PC-9 (cell line): ENCODE results near the gene MPP1.

Experiments
- CTCF ChIP-seq: fragments of 200-600 bp; sonication (generic); conservative IDR thresholded peaks from 2 replicates; pipeline ENCODE4 v1.6.1; 2017; ENCODE audit warnings: mixed run types, antibody characterized with exemption, mild to moderate bottlenecking, moderate library complexity
- EZH2 ChIP-seq: fragments of 200-600 bp; sonication (generic); IDR thresholded peaks from 2 replicates; pipeline ENCODE4 v1.8.0; 2017; ENCODE audit warnings: antibody characterized with exemption, low read depth

DNA sequence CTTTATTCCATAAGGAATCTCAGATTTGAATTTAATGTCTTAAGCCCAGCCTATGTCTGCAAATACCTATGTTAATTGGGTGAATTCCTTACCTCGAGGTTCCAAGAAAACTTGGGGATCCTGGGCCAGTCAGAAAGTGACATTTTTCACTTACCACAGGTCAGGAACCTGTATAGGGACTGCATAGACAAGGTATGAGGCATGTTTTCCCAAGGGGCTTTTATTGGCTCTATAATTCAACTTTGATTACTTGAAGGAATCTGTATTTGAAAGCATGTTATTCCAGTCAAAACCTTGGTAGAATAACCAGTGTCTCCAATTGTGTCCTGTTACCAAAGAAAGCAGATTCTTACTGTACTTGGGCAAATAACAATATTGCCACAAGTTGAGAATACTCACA is 8.5 kb upstream of the MPP1 start:
- no peak for TF ChIP-seq CTCF
- TF ChIP-seq EZH2 = no peak
